GM12891 (cell line): ENCODE measurements around the gene ZNF70.

Source experiments
- POLR2A ChIP-seq: IDR thresholded peaks from 2 replicates; pipeline ENCODE4 v1.6.1; 2011; ENCODE audit warnings: low read depth, low read length, control low read depth
- POLR2AphosphoS5 ChIP-seq: IDR thresholded peaks from 2 replicates; pipeline ENCODE4 v1.6.1; 2011; ENCODE audit warnings: low read depth, low read length, control low read depth
- TAF1 ChIP-seq: IDR thresholded peaks from 2 replicates; pipeline ENCODE4 v1.6.1; 2011; ENCODE audit warnings: low read depth, low read length, control low read depth

GRCh38 chr22:23789638-23790037 is 38.7 kb upstream of the ZNF70 start:
- no peak for TF ChIP-seq POLR2AphosphoS5
- TF ChIP-seq POLR2A: no peak
- no peak for TF ChIP-seq TAF1
